ENCODE measurements around the gene IRAK2. TPM values are rescaled to one million over a fixed set of nuclear protein-coding genes. Genes with fewer than 3 reads are reported as not detected.

IRAK2 gene
- total and polyA plus RNA-seq, 10 donors, result 1.4 to 11.8 (median 7.9) TPM

- intact Hi-C loops (cut with DNase I; ENCODE audit: low total_unique reads), result no loop called here
Measured at GRCh38 chr3:10193692-10194327, 29.1 kb downstream of the IRAK2 start.

GRCh38 chr3:10194328-10195071, 29.8 kb downstream of the IRAK2 start:
- Histone ChIP-seq H3K27me3 (replicated peaks in 1 of 7) (no peaks in the 10 kb centered on the region), H3K27ac (peak overlapping the region; percentile 80 to 92 (median 84)), H3K4me1 (peaks cover 76 to 100% (median 100%) of the 10 kb centered on the region in 6 donors), H3K4me3 (peak overlapping the region in 1 of 8 donors; percentile 32), H3K36me3 (no peaks in the 10 kb centered on the region), H3K9me3 (no peaks in the 10 kb centered on the region)
- 24 to 38% (median 28%) methylated on average over 11 of the region's 11 CpGs for WGBS, 5 donors
- intact Hi-C loops (cut with DNase I; ENCODE audit: low total_unique reads), result no loop called here
- TF ChIP-seq, protein P1, sequence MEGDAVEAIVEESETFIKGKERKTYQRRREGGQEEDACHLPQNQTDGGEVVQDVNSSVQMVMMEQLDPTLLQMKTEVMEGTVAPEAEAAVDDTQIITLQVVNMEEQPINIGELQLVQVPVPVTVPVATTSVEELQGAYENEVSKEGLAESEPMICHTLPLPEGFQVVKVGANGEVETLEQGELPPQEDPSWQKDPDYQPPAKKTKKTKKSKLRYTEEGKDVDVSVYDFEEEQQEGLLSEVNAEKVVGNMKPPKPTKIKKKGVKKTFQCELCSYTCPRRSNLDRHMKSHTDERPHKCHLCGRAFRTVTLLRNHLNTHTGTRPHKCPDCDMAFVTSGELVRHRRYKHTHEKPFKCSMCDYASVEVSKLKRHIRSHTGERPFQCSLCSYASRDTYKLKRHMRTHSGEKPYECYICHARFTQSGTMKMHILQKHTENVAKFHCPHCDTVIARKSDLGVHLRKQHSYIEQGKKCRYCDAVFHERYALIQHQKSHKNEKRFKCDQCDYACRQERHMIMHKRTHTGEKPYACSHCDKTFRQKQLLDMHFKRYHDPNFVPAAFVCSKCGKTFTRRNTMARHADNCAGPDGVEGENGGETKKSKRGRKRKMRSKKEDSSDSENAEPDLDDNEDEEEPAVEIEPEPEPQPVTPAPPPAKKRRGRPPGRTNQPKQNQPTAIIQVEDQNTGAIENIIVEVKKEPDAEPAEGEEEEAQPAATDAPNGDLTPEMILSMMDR (IDR thresholded peaks at IDR 0.05 in 8 of 11, conservative IDR thresholded peaks at IDR 0.05 in 3 of 11), result no peak
- TF ChIP-seq POLR2A (IDR thresholded peaks at IDR 0.05), result peak in 1 of 3 donors; percentile 17
- DNase-seq, result peak; percentile 83

More at GRCh38 chr3:10193692-10194327, 29.1 kb downstream of the IRAK2 start:
- Histone ChIP-seq H3K36me3 (no peaks in the 10 kb centered on the region), H3K9me3 (no peaks in the 10 kb centered on the region), H3K4me3 (peak overlapping the region in 1 of 8 donors; percentile 32), H3K4me1 (peaks cover 78 to 100% (median 100%) of the 10 kb centered on the region in 6 donors), H3K27me3 (replicated peaks in 1 of 7) (no peaks in the 10 kb centered on the region), H3K27ac (peak overlapping the region; percentile 80 to 92 (median 84))
- TF ChIP-seq POLR2AphosphoS5 (IDR thresholded peaks at IDR 0.05), result no peak
- TF ChIP-seq, protein P1 (IDR thresholded peaks at IDR 0.05 in 8 of 11, conservative IDR thresholded peaks at IDR 0.05 in 3 of 11), result no peak
- TF ChIP-seq POLR2A (IDR thresholded peaks at IDR 0.05), result no peak
- peak; percentile 78 for DNase-seq
- WGBS, 5 donors, result 68 to 81% (median 78%) methylated on average over 13 to 14 of the region's 14 CpGs

DNA sequence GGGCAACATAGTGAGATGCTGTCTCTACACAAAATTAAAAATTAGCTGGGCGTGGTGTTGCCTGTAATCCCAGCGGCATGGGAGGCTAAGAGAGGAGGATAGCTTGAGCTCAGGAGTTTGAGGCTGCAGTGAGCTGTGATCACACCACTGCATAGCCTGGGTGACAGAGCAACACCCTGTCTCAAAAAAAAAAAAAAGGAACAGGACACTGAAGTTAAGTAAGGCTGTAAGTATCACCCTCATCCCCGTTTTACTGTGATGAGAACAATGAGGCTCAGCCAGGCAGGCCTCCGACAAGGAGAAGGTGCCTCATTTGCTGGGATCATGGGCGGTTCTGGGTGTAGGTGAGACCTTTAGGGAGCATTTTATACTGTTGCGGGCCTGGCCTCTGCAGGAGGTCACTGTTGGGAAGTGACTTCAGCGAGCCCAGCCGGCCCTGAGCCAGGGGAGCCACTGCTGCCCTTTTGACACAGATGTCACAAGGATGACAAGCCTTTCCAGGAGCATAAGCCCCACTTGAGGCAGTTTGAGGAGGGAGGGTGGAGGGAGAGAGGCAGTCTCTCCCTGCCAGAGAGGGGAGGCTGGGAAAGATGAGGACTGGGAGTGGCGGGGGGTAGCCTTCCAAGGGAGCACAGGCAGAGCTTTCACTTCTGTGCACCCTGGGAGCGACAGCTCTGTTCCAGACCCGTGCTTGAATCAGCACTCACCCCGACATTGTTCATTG, 30.8 kb downstream of the IRAK2 start:
- Histone ChIP-seq H3K27me3 (replicated peaks in 1 of 7) (no peaks in the 10 kb centered on the region), H3K27ac (peak overlapping the region; percentile 80 to 92 (median 84)), H3K4me1 (peaks cover 66 to 100% (median 95%) of the 10 kb centered on the region in 6 donors), H3K4me3 (no peak overlapping the region), H3K36me3 (peaks cover 0 to 5% (median 0%) of the 10 kb centered on the region in 6 donors), H3K9me3 (no peaks in the 10 kb centered on the region)
- TF ChIP-seq POLR2A (IDR thresholded peaks at IDR 0.05), result no peak
- TF ChIP-seq, protein P1 (IDR thresholded peaks at IDR 0.05 in 8 of 11, conservative IDR thresholded peaks at IDR 0.05 in 3 of 11), result no peak
- no peak for TF ChIP-seq POLR2AphosphoS5 (IDR thresholded peaks at IDR 0.05)
- DNase-seq, result peak; percentile 79
- intact Hi-C loops (cut with DNase I; ENCODE audit: low total_unique reads), result no loop called here
- WGBS, 5 donors, result 70 to 80% (median 71%) methylated on average over 12 of the region's 12 CpGs
